ENCODE measurements around the gene SEC31A.
"Not testable (repeated sequence)": the region's sequence is repeated elsewhere in the genome, so short reads cannot be mapped to it uniquely, and the experiment has no call there.

The SEC31A gene

GRCh38 chr4:82868572-82868971 lies 22.4 kb downstream of the SEC31A start:
- TF ChIP-seq CTCF (IDR thresholded peaks at IDR 0.05; ENCODE audit: unreplicated experiment in 3 of 3): no peak
- Mint-ChIP-seq H3K27me3 (ENCODE audit: low read depth) (no peaks in the 10 kb centered on the region), H3K4me1 (no peaks in the 10 kb centered on the region), H3K9me3 (no peaks in the 10 kb centered on the region), H3K27ac (no peak overlapping the region), H3K4me3 (no peak overlapping the region), H3K36me3 (ENCODE audit: low read depth) (peaks cover 76% of the 10 kb centered on the region)

GRCh38 chr4:82866706-82867385 lies 24.1 kb downstream of the SEC31A start:
- H3K36me3 Mint-ChIP-seq (ENCODE audit: low read depth): peaks cover 77% of the 10 kb centered on the region
- H3K9me3 Mint-ChIP-seq: no peaks in the 10 kb centered on the region
- TF ChIP-seq CTCF (IDR thresholded peaks at IDR 0.05; ENCODE audit: unreplicated experiment in 3 of 3): no peak
- H3K27ac Mint-ChIP-seq: no peak overlapping the region
- H3K4me3 Mint-ChIP-seq: no peak overlapping the region
- no peaks in the 10 kb centered on the region for H3K27me3 Mint-ChIP-seq (ENCODE audit: low read depth)
- no peaks in the 10 kb centered on the region for H3K4me1 Mint-ChIP-seq

DNA sequence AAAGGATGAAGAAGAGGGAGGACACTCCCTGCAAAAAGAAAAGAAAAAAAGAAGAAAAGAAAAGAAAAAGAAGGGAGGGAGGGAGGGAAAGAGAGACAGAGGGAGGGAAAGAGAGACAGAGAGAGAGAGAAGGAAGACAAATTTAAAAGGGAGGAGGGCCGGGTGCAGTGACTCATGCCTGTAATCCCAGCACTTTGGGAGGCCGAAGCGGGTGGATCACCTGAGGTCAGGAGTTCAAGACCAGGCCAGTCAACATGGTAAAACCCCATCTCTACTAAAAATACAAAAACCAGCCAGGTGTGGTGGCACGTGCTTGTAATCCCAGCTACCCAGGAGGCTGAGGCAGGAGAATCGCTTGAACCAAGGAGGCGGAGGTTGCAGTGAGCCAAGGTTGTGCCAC lies 24.9 kb downstream of the SEC31A start:
- H3K9me3 Mint-ChIP-seq; H3K4me1 Mint-ChIP-seq; H3K27me3 Mint-ChIP-seq (ENCODE audit: low read depth); H3K27ac Mint-ChIP-seq; H3K4me3 Mint-ChIP-seq: not testable (repeated sequence)
- H3K36me3 Mint-ChIP-seq (ENCODE audit: low read depth): peaks cover 78% of the 10 kb centered on the region

GRCh38 chr4:82865592-82865991 lies 25.4 kb downstream of the SEC31A start:
- Mint-ChIP-seq H3K4me3 (no peak overlapping the region), H3K27me3 (ENCODE audit: low read depth) (no peaks in the 10 kb centered on the region), H3K4me1 (no peaks in the 10 kb centered on the region), H3K27ac (no peak overlapping the region), H3K9me3 (no peaks in the 10 kb centered on the region), H3K36me3 (ENCODE audit: low read depth) (peaks cover 79% of the 10 kb centered on the region)
- TF ChIP-seq CTCF (IDR thresholded peaks at IDR 0.05; ENCODE audit: unreplicated experiment in 3 of 3): no peak

- Mint-ChIP-seq H3K27ac (no peak overlapping the region), H3K27me3 (ENCODE audit: low read depth) (no peaks in the 10 kb centered on the region), H3K4me3 (no peak overlapping the region), H3K9me3 (no peaks in the 10 kb centered on the region), H3K4me1 (no peaks in the 10 kb centered on the region), H3K36me3 (ENCODE audit: low read depth) (peaks cover 73% of the 10 kb centered on the region)
- no peak for TF ChIP-seq CTCF (IDR thresholded peaks at IDR 0.05; ENCODE audit: unreplicated experiment in 3 of 3)
Measured at GRCh38 chr4:82864336-82864979, 26.5 kb downstream of the SEC31A start.

GRCh38 chr4:82861529-82861928 lies 29.4 kb downstream of the SEC31A start:
- H3K4me1 Mint-ChIP-seq: no peaks in the 10 kb centered on the region
- H3K9me3 Mint-ChIP-seq: no peaks in the 10 kb centered on the region
- TF ChIP-seq CTCF (IDR thresholded peaks at IDR 0.05; ENCODE audit: unreplicated experiment in 3 of 3): no peak
- no peaks in the 10 kb centered on the region for H3K27me3 Mint-ChIP-seq (ENCODE audit: low read depth)
- no peak overlapping the region for H3K27ac Mint-ChIP-seq
- H3K36me3 Mint-ChIP-seq (ENCODE audit: low read depth): peaks cover 72% of the 10 kb centered on the region
- no peak overlapping the region for H3K4me3 Mint-ChIP-seq

GRCh38 chr4:82860487-82860886 lies 30.5 kb downstream of the SEC31A start:
- not testable (repeated sequence) for H3K9me3 Mint-ChIP-seq; H3K4me1 Mint-ChIP-seq; H3K4me3 Mint-ChIP-seq; H3K27ac Mint-ChIP-seq; H3K27me3 Mint-ChIP-seq (ENCODE audit: low read depth)
- H3K36me3 Mint-ChIP-seq (ENCODE audit: low read depth): peaks cover 68% of the 10 kb centered on the region
